GM13976 (cell line): ENCODE results near the gene PRKCQ.
A peak's percentile ranks its signal among the peaks of the same experiment; 100 is the strongest.

Source experiments
- DNase-seq: peaks from one replicate; pipeline ENCODE4 v3.0.0; 2012; ENCODE audit warnings: low spot score
- in situ Hi-C: fragments of 300-500 bp; cut with MboI; formaldehyde crosslinking; loops from one replicate; pipeline ENCODE4 v1.12.0; 2022; ENCODE audit warnings: low sequenced_read_pairs, mixed read lengths, inconsistent platforms; ENCODE audit not compliant: unreplicated experiment
- TF ChIP-seq, protein P1 (sequence below): IDR thresholded peaks from 2 replicates; pipeline ENCODE4 v1.5.1; 2012; ENCODE audit warnings: borderline replicate concordance, mild to moderate bottlenecking; ENCODE audit not compliant: insufficient read depth; ENCODE audit errors: extremely low read depth, missing control alignments, control extremely low read depth

PRKCQ gene

DNA sequence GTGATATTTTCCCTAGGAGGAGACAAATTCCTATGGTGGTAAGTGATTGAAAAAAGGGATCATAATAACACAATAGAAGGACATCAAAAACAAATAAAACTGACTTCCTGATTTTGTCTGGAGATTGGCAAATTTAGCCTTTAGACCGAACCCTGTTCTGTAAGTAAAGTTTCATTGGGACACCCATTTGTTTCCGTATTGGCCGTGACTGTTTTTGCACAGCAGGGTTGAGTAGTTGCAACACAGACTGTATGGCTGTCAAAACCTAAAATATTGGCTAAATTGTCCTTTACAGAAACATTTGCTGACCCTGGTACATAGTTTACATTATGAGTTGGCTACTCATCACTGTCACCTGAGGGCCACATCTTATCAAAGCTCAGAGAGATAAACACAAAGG is 168.6 kb downstream of the PRKCQ start:
- in situ Hi-C loops, result no loop called here
- no peak for DNase-seq
- TF ChIP-seq, protein P1, sequence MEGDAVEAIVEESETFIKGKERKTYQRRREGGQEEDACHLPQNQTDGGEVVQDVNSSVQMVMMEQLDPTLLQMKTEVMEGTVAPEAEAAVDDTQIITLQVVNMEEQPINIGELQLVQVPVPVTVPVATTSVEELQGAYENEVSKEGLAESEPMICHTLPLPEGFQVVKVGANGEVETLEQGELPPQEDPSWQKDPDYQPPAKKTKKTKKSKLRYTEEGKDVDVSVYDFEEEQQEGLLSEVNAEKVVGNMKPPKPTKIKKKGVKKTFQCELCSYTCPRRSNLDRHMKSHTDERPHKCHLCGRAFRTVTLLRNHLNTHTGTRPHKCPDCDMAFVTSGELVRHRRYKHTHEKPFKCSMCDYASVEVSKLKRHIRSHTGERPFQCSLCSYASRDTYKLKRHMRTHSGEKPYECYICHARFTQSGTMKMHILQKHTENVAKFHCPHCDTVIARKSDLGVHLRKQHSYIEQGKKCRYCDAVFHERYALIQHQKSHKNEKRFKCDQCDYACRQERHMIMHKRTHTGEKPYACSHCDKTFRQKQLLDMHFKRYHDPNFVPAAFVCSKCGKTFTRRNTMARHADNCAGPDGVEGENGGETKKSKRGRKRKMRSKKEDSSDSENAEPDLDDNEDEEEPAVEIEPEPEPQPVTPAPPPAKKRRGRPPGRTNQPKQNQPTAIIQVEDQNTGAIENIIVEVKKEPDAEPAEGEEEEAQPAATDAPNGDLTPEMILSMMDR, result no peak

DNA sequence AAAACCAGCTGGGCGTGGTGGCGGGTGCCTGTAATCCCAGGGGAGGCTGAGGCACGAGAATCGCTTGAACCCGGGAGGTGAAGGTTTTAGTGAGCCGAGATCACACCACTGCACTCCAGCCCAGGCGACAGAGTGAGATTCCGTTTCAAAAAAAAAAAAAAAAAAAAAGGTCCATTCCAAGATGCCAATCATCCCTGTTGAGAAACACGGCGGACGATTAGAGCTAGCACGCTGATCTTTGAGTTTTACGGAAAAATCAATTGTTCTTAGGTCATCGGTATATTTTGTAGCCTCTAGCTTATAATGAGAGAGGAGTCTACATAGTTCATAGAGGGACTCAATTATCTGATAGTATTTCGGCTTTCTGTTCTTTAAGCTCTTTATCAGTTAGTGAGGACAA is 169.2 kb downstream of the PRKCQ start:
- DNase-seq, result no peak
- in situ Hi-C loops, result no loop called here
- TF ChIP-seq, protein P1, result no peak

DNA sequence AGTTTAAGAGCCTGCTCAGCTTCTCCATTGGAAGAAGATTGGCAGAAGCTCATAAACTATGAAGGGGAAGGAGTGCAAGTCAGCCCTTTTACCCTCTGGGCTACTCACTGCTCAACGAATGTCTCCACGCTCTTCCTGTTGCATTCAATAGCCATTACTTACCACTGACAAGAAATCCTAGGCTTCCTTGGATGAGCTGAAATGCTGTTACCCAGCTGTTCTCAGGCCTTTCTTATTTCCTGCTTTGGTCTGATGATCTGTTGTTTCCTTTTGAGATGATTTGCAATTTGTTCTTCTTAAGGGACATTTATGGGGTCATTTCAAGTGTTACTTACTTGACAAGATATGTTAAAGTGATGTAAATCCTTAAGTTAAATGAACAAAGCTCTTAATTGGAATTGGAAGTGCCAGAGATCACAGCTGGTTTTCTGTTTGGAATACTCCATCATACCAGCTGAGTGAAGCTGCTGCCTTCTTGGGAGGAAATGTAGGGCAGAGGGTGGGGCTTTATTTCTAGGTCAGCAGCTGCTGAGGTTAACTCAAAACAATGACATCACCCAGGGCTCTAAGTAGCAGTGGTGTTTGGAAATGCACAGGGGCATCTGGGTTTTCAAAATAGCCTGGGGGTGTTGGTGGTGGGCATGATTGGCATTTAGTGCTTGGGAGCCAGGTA is 170.0 kb downstream of the PRKCQ start:
- DNase-seq, result no peak
- in situ Hi-C loops, result loop anchor here (10.0 kb wide), 1 partner anchor 205 kb away; the partner anchor contains the start of gene PFKFB3
- TF ChIP-seq, protein P1, result no peak

DNA sequence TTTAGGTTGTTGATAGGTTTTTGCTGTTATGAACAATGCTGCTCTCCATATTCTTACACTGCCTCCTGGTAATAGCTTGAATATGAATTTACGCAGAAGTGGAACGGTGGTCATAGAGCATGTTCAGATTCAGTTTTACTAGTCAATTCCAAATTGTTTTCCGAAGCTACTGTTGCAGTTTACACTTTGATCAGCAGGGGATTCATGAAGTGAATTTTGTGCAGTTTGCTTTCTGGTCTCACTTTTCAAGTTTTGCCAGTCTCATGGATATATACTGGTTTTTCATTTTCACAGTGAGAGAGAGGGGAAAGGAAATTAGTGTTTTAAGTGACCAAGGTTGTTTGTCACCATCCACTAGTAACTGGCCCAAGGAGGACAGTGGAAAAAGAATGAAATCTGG is 171.3 kb downstream of the PRKCQ start:
- TF ChIP-seq, protein P1, result no peak
- in situ Hi-C loops, result loop anchor here (10.0 kb wide), 1 partner anchor 204 kb away; the partner anchor contains the start of gene PFKFB3
- no peak for DNase-seq

DNA sequence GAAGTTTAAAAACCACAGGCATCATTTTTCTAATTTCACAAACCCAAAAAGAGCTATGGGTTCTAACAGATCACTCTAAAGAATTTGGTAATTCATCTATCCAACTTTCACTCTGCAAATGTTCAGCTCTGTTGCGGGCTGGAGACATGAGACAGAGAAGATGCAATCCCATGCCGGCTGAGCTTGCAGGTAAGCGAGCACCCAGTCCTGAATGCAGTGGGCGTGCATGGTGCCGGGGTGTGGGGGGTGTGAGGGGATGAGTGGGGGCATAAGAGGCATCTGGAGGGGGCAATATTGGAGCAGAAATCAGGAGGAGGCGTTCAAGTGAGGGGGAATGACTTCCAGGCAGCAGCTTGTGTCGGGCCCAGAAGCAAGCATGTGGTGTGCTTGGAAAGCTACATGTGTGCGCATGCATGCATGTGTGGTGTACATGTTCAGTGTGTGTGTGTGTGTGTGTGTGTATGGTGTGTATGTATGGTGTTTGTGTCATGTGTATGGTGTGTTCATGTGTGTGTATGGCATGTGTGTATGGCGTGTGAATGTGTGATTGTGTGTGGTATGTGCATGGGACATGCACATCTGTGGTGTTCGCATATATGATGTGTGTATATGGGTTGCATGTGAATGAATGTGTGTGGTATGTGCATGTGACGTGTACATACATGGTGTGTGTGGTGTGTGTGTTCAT is 172.9 kb downstream of the PRKCQ start:
- TF ChIP-seq, protein P1, result no peak
- DNase-seq, result no peak
- in situ Hi-C loops, result loop anchor here (10.0 kb wide), 1 partner anchor 202 kb away; the partner anchor contains the start of gene PFKFB3

DNA sequence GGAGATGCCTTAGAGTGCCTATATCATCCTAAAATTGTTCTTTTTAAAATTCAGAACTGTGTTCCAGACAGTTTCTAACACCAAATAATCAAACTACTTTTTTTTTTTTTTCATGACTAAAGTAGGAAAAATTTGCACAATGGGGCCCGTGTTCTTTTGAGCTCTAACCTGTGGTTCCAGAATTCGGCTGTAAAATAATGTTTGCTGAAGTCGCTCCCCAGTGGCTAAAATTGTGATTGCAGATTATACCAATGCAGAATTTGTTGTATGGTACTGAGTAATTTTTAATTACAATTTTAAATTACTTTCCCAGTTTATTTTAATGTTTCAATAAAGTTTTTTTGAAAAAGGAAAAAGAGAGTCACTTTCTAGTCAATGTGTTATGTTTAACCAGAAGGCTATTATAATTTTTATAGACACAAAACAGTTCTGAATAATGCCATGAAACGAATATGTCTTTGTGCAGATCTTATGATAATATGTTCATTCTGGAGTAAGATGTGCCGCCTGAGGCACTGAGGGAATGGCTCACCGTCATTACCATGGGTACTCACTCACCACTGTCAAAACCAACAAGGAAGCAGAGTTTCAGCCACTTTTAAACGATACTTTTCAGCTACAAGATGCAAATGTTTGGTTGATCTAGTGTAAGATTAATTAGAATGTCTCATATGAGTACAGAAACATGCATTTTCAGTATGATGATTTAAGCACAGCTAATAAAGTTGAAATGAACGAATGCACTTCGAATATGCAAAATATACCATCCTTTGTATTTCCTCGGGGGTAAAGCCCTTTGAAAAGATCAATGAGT is 173.6 kb downstream of the PRKCQ start:
- in situ Hi-C loops, result loop anchor here (10.0 kb wide), 1 partner anchor 202 kb away; the partner anchor contains the start of gene PFKFB3
- peak; percentile 52 for DNase-seq
- TF ChIP-seq, protein P1, result no peak
